ENCODE data around the gene PHAX.
"Not testable (repeated sequence)": the region's sequence is repeated elsewhere in the genome, so short reads cannot be mapped to it uniquely, and the experiment has no call there.

PHAX gene

GRCh38 chr5:126591549-126591948, 9.2 kb upstream of the PHAX start:
- H3K4me3 ChIP-seq (ENCODE audit: control insufficient read depth, low read depth, low read length) = no peak overlapping the region
- no peak for DNase-seq (ENCODE audit: low read depth)
- no peak for TF ChIP-seq CTCF (conservative IDR thresholded peaks at IDR 0.05; ENCODE audit: control insufficient read depth, insufficient read depth, low read depth, low read length)

- peak within 1 kb of the TSS; percentile 66 for H3K4me3 ChIP-seq (ENCODE audit: control insufficient read depth, low read depth, low read length)
- peak; percentile 88 for DNase-seq (ENCODE audit: low read depth)
- TF ChIP-seq CTCF (conservative IDR thresholded peaks at IDR 0.05; ENCODE audit: control insufficient read depth, insufficient read depth, low read depth, low read length) = peak; percentile 38
Observed at GRCh38 chr5:126594748-126595485, 5.8 kb upstream of the PHAX start, which contains the start of gene ALDH7A1. ALDH7A1 (minus strand) TSS chr5:126595219; CDS start chr5:126595198, 21 bp downstream.

GRCh38 chr5:126595486-126596083, 5.2 kb upstream of the PHAX start:
- H3K4me3 ChIP-seq (ENCODE audit: control insufficient read depth, low read depth, low read length) = peak overlapping the region; percentile 66
- no peak for DNase-seq (ENCODE audit: low read depth)
- no peak for TF ChIP-seq CTCF (conservative IDR thresholded peaks at IDR 0.05; ENCODE audit: control insufficient read depth, insufficient read depth, low read depth, low read length)

GRCh38 chr5:126597156-126597555, 3.6 kb upstream of the PHAX start:
- no peak for TF ChIP-seq CTCF (conservative IDR thresholded peaks at IDR 0.05; ENCODE audit: control insufficient read depth, insufficient read depth, low read depth, low read length)
- no peak overlapping the region for H3K4me3 ChIP-seq (ENCODE audit: control insufficient read depth, low read depth, low read length)
- DNase-seq (ENCODE audit: low read depth) = peak; percentile 92

- H3K4me3 ChIP-seq (ENCODE audit: control insufficient read depth, low read depth, low read length) = no peak overlapping the region
- TF ChIP-seq CTCF (conservative IDR thresholded peaks at IDR 0.05; ENCODE audit: control insufficient read depth, insufficient read depth, low read depth, low read length) = no peak
- DNase-seq (ENCODE audit: low read depth) = no peak
Observed at GRCh38 chr5:126599499-126599898, 1.2 kb upstream of the PHAX start.

- DNase-seq (ENCODE audit: low read depth) = not testable (repeated sequence)
- H3K4me3 ChIP-seq (ENCODE audit: control insufficient read depth, low read depth, low read length) = peak overlapping the region; percentile 20
Observed at GRCh38 chr5:126599971-126600630, 646 bp upstream of the PHAX start.

GRCh38 chr5:126603402-126603991, 2.8 kb downstream of the PHAX start:
- TF ChIP-seq CTCF (conservative IDR thresholded peaks at IDR 0.05; ENCODE audit: control insufficient read depth, insufficient read depth, low read depth, low read length) = no peak
- H3K4me3 ChIP-seq (ENCODE audit: control insufficient read depth, low read depth, low read length) = no peak overlapping the region
- no peak for DNase-seq (ENCODE audit: low read depth)

Measured in fibroblast of mammary gland (primary cell).